ENCODE data around the gene B3GNT5. TPM values are rescaled to one million over a fixed set of nuclear protein-coding genes. Genes with fewer than 3 reads are reported as not detected.
A peak's percentile ranks its signal among the peaks of the same experiment; 100 is the strongest.

The B3GNT5 gene
- total and polyA plus RNA-seq, 12 donors: 0.18 to 3.6 (median 2.6) TPM

GRCh38 chr3:183212096-183212495, 41.0 kb upstream of the B3GNT5 start:
- DNase-seq: no peak
- Histone ChIP-seq H3K27me3 (no peaks in the 10 kb centered on the region), H3K9me3 (replicated peaks in 1 of 3) (no peaks in the 10 kb centered on the region), H3K27ac (peak overlapping the region in 3 of 5 donors; percentile 49 to 75 (median 66)), H3K4me1 (replicated peaks in 1 of 2) (peaks cover 0 to 13% of the 10 kb centered on the region in 2 donors), H3K36me3 (replicated peaks in 1 of 2) (peaks cover 0 to 5% of the 10 kb centered on the region in 2 donors), H3K4me3 (no peak overlapping the region)
- TF ChIP-seq CTCF (IDR thresholded peaks at IDR 0.05) (no peak), POLR2A (IDR thresholded peaks at IDR 0.05) (no peak)
- intact Hi-C loops (cut with DNase I): no loop called here
- WGBS, 4 donors: 72 to 82% (median 77%) methylated on average over 12 of the region's 12 CpGs

DNA sequence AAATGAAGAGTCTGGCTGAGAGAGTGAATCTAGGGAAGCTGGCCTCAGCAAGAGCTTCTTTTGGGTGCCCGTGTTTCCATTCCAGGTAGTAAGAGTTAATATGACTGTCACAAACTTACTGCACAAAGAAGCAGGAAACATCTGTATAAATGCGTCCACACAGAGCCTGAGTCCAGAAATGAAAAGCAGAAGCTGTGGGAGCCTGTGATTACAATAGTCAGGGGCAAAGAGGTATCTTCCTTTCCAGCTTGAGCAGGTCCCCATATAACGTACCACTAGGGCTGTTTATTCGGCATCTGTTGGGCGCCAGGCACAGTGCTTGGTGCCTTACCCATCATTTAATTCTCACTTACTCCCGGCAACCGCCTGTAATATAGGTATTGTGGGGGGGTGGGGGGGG, 40.5 kb upstream of the B3GNT5 start:
- no peaks in the 10 kb centered on the region for H3K9me3 ChIP-seq (replicated peaks in 1 of 3)
- H3K4me3 ChIP-seq: no peak overlapping the region
- 64 to 70% (median 69%) methylated on average over 7 of the region's 7 CpGs for WGBS, 4 donors
- peak in 1 of 7 donors; percentile 24 for DNase-seq
- H3K4me1 ChIP-seq (replicated peaks in 1 of 2): peaks cover 0 to 13% of the 10 kb centered on the region in 2 donors
- TF ChIP-seq POLR2A (IDR thresholded peaks at IDR 0.05) (no peak), CTCF (IDR thresholded peaks at IDR 0.05) (no peak)
- peaks cover 0 to 5% of the 10 kb centered on the region in 2 donors for H3K36me3 ChIP-seq (replicated peaks in 1 of 2)
- no peaks in the 10 kb centered on the region for H3K27me3 ChIP-seq
- intact Hi-C loops (cut with DNase I): no loop called here
- H3K27ac ChIP-seq: peak overlapping the region in 2 of 5 donors; percentile 66 to 75

DNA sequence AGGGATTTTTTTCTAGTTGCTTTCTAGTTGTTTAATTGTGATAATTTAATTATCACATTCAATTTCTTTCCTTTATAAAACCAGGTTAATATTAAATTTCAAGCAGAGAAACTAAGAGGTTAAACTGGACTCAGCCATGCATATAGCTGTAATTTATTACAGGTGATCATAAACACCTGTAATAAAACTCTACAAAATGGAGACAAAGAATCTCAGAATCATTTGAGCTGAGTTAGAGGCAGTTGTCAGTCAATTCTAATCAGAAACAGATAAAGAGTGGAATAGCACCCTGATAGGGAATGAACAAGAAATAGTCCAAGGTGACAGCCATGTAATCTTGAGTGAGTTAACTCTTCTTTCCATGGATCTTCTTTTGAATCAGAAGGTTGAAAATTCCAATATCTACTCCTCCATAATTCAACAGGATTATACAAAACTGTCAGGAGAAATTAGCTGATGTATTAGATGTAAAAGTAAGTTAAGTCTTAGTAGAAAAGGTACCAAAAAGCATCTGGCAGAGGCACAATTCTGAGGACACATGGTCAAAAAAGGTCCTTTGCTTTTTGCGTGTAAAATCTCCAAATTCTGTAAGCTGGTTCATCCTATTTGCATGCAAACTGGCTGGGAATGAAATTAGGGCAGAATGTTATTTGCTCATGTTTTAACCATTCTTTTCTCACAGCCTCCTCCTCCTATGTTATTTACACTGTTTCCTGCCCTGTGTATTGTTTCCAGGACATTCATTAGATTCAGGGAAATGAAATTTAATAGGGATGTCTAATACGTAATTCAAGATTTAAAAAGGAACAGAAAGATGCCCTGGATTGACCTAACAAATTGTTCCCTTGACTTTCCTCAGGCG, 39.4 kb upstream of the B3GNT5 start:
- Histone ChIP-seq H3K9me3 (replicated peaks in 1 of 3) (no peaks in the 10 kb centered on the region), H3K27ac (peak overlapping the region in 1 of 5 donors; percentile 33), H3K4me1 (replicated peaks in 1 of 2) (peaks cover 0 to 13% of the 10 kb centered on the region in 2 donors), H3K4me3 (no peak overlapping the region), H3K36me3 (replicated peaks in 1 of 2) (peaks cover 0 to 5% of the 10 kb centered on the region in 2 donors), H3K27me3 (no peaks in the 10 kb centered on the region)
- TF ChIP-seq CTCF (IDR thresholded peaks at IDR 0.05) (no peak), POLR2A (IDR thresholded peaks at IDR 0.05) (no peak)
- 55 to 72% (median 63%) methylated on average over 3 of the region's 3 CpGs for WGBS, 4 donors
- intact Hi-C loops (cut with DNase I): no loop called here
- DNase-seq: no peak

DNA sequence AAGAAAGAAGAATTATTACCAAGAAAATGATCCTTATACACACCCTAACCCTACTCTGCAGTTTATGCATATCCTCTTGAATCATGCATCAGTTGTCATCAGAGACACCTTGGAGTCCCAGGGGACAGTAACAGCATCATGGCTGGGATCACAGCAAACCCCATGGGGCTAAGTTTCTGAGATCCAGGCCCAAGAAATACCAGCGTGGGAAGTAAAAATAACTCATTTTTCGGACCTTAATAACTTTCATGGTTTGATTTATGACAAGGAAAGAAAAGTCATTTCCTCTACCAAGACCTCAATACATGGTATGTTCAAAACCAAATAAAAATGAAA, 38.8 kb upstream of the B3GNT5 start:
- intact Hi-C loops (cut with DNase I): no loop called here
- Histone ChIP-seq H3K27me3 (no peaks in the 10 kb centered on the region), H3K36me3 (replicated peaks in 1 of 2) (peaks cover 0 to 5% of the 10 kb centered on the region in 2 donors), H3K9me3 (replicated peaks in 1 of 3) (no peaks in the 10 kb centered on the region), H3K27ac (peak overlapping the region in 1 of 5 donors; percentile 3), H3K4me3 (no peak overlapping the region), H3K4me1 (replicated peaks in 1 of 2) (peaks cover 0 to 13% of the 10 kb centered on the region in 2 donors)
- TF ChIP-seq CTCF (IDR thresholded peaks at IDR 0.05): no peak
- DNase-seq: no peak
- 38 to 50% (median 47%) methylated on average over 2 of the region's 2 CpGs for WGBS, 4 donors

Measured in adrenal gland (tissue), 12 donors.